Adrenal gland (tissue), 12 donors: ENCODE data around the gene IQCC. TPM values are rescaled to one million over a fixed set of nuclear protein-coding genes. Genes with fewer than 3 reads are reported as not detected.

Experiments used
- DNase-seq, 7 donors: peaks; one replicate each; pipeline ENCODE4 v3.0.0-alpha.2; 2019 to 2020
- H3K27ac ChIP-seq, 5 donors: fragments of 200-600 bp; sonication (generic) in 4 of 5; 1 replicate in 3 of 5; 2 replicates in 2 of 5; pipeline versions ENCODE4 v1.5.1 to v1.8.0; 2016 to 2020; ENCODE audit warnings: mild to moderate bottlenecking in 1 of 5
- H3K27me3 ChIP-seq: fragments of 200-600 bp; 2 replicates; pipeline ENCODE4 v1.8.0; 2021
- H3K36me3 ChIP-seq, 2 donors: fragments of 200-600 bp; replicated peaks in 1 of 2; 1 replicate in 1 of 2; 2 replicates in 1 of 2; pipeline versions ENCODE4 v1.5.1 to v1.8.0; 2018 to 2022
- H3K4me1 ChIP-seq, 2 donors: fragments of 200-600 bp; replicated peaks in 1 of 2; 1 replicate in 1 of 2; 2 replicates in 1 of 2; pipeline versions ENCODE4 v1.5.1 to v1.8.0; 2018 to 2021
- H3K4me3 ChIP-seq, 4 donors: fragments of 200-600 bp; sonication (generic) in 3 of 4; one replicate each; pipeline ENCODE4 v1.5.1; 2016 to 2018
- H3K9me3 ChIP-seq, 3 donors: fragments of 200-600 bp; sonication (generic) in 1 of 3; replicated peaks in 1 of 3; 1 replicate in 2 of 3; 2 replicates in 1 of 3; pipeline versions ENCODE4 v1.5.1 to v1.8.0; 2016 to 2021
- POLR2A ChIP-seq, 2 donors: fragments of 450-650 bp; IDR thresholded peaks; one replicate each; pipeline ENCODE4 v1.6.1; 2017; ENCODE audit warnings: antibody characterized with exemption in 2 of 2, mild to moderate bottlenecking in 2 of 2, moderate library complexity in 1 of 2
- WGBS, 4 donors: extraction: QIAGEN DNeasy Blood & Tissue Kit in 2 of 4; methylation state at CpG; one replicate each; pipeline versions ENCODE4 v1.1.5 to v1.1.7; 2013 to 2017; 5-methylcytosine and 5-hydroxymethylcytosine counted together
- intact Hi-C, 2 donors: fragments of 100-400 bp; cut with DNase I; formaldehyde crosslinking; loops; one replicate each; pipeline versions ENCODE4 v1.14.1 to v1.15.0; 2022 to 2023
- polyA plus RNA-seq, 3 donors: library from polyadenylated mRNA; stranded (reverse); fragments of 200-250 nt in 2 of 3; fragments of 350-450 nt in 1 of 3; fragmentation: Illumina TruSeq in 1 of 3; extraction: RNeasy Lipid Tissue Mini Kit (QIAGEN cat#74804) in 1 of 3; gene quantifications; one replicate each; pipeline ENCODE4 v1.2.3, GENCODE V29; 2013 to 2014
- total RNA-seq, 9 donors: library from RNA; depleted of rRNA in 4 of 9; stranded (reverse); fragments of >200 nt in 4 of 9; fragments of 120-200 nt in 1 of 9; fragmentation: NEBNext Ultra II Directional in 1 of 9; extraction: Animal tissue kit (Norgen Biotek cat#: 25700) in 1 of 9; gene quantifications; one replicate each; pipeline versions ENCODE4 v1.1.0 to v1.2.4, GENCODE V29; 2013 to 2023
- TF ChIP-seq, protein P1 (sequence below), 6 experiments: fragments of 450-650 bp in 4 of 6; fragments of 200-600 bp in 2 of 6; sonication (generic) in 1 of 6; IDR thresholded peaks; 1 replicate in 5 of 6; 2 replicates in 1 of 6; pipeline versions ENCODE4 v1.5.1 to v1.8.0; 2016 to 2021; ENCODE audit warnings: antibody characterized with exemption in 6 of 6, mild to moderate bottlenecking in 2 of 6, moderate library complexity in 1 of 6
- donor health status: healthy with polysubstance abuse.
- donor health status: Bipolar disorder and iron deficiency.
- donor health status: DM: yes; HTN: yes; CAD: no.
- donor health status: DM: no; HTN: no; CAD: no.
- donor health status: DM: no; HTN: no; CAD: no.
- donor health status: DM: yes; HTN: yes; CAD: no.

The IQCC gene
- total and polyA plus RNA-seq, 12 donors, result 1.5 to 3.9 (median 3.0) TPM

DNA sequence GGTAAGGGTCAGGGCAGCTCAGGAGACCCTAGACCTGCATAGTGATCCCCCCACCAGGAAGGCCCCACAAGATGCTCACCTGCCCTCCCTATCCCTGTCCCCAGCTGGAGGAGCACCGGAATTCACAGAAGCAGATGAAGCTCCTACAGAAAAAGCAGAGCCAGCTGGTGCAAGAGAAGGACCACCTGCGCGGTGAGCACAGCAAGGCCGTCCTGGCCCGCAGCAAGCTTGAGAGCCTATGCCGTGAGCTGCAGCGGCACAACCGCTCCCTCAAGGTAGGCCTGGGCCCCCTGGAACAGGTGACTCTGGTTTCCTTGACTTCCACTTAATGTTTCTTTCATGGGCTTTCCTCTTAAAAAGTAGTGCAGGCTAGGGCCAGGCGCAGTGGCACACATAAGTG is 17.6 kb upstream of the IQCC start:
- Histone ChIP-seq H3K4me3 (no peak overlapping the region), H3K27me3 (no peaks in the 10 kb centered on the region), H3K4me1 (peaks cover 0 to 12% of the 10 kb centered on the region in 2 donors), H3K9me3 (no peaks in the 10 kb centered on the region), H3K36me3 (peaks cover 3 to 98% of the 10 kb centered on the region in 2 donors), H3K27ac (no peak overlapping the region)
- intact Hi-C loops, result no loop called here
- WGBS, 4 donors, result 93 to 95% (median 95%) methylated on average over 3 to 9 of the region's 9 CpGs
- TF ChIP-seq, protein P1, sequence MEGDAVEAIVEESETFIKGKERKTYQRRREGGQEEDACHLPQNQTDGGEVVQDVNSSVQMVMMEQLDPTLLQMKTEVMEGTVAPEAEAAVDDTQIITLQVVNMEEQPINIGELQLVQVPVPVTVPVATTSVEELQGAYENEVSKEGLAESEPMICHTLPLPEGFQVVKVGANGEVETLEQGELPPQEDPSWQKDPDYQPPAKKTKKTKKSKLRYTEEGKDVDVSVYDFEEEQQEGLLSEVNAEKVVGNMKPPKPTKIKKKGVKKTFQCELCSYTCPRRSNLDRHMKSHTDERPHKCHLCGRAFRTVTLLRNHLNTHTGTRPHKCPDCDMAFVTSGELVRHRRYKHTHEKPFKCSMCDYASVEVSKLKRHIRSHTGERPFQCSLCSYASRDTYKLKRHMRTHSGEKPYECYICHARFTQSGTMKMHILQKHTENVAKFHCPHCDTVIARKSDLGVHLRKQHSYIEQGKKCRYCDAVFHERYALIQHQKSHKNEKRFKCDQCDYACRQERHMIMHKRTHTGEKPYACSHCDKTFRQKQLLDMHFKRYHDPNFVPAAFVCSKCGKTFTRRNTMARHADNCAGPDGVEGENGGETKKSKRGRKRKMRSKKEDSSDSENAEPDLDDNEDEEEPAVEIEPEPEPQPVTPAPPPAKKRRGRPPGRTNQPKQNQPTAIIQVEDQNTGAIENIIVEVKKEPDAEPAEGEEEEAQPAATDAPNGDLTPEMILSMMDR (IDR thresholded peaks at IDR 0.05), result no peak
- no peak for TF ChIP-seq POLR2A (IDR thresholded peaks at IDR 0.05)
- DNase-seq, result no peak

DNA sequence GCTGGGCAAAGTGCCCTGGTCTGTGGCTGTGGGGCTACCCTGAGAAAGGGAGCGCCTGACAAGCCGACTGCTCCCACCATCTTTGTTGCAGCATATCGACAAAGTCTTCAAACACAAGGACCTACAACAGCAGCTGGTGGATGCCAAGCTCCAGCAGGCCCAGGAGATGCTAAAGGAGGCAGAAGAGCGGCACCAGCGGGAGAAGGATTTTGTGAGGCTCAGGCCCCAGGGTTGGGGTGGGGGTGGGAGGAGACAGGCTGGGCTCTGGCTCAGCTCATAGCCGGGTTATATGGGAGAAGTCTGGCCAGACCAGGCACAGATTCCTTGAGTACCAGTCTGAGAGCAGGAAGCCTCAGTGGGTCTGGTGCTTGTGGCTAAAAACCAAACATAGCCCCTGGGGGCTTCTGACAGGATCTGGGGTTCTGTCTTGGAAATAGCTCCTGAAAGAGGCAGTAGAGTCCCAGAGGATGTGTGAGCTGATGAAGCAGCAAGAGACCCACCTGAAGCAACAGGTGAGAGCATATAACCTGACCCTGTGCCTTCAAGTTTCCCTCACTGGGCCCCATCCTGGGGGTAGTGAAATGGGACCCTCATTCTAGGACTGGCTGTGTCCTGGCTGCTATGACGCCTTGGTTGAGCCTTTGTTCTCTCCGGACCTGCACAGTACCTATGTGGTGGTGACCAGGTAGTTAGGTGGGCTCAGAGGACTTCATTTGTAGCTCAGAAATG is 13.1 kb upstream of the IQCC start:
- no peak overlapping the region for H3K27ac ChIP-seq
- TF ChIP-seq POLR2A (IDR thresholded peaks at IDR 0.05), result no peak
- TF ChIP-seq, protein P1 (IDR thresholded peaks at IDR 0.05), result no peak
- intact Hi-C loops, result no loop called here
- no peaks in the 10 kb centered on the region for H3K9me3 ChIP-seq
- H3K27me3 ChIP-seq, result no peaks in the 10 kb centered on the region
- peak in 1 of 7 donors; percentile 16 for DNase-seq
- no peak overlapping the region for H3K4me3 ChIP-seq
- peaks cover 3 to 100% of the 10 kb centered on the region in 2 donors for H3K36me3 ChIP-seq
- WGBS, 4 donors, result 84 to 98% (median 93%) methylated on average over 7 to 8 of the region's 8 CpGs
- peaks cover 12 to 18% of the 10 kb centered on the region in 2 donors for H3K4me1 ChIP-seq

DNA sequence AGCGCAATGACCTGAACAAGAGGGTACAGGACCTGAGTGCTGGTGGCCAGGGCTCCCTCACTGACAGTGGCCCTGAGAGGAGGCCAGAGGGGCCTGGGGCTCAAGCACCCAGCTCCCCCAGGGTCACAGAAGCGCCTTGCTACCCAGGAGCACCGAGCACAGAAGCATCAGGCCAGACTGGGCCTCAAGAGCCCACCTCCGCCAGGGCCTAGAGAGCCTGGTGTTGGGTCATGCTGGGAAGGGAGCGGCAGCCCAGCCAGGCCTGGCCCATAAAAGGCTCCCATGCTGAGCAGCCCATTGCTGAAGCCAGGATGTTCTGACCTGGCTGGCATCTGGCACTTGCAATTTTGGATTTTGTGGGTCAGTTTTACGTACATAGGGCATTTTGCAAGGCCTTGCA is 10.5 kb upstream of the IQCC start:
- H3K4me1 ChIP-seq, result peaks cover 18 to 33% of the 10 kb centered on the region in 2 donors
- H3K9me3 ChIP-seq, result no peaks in the 10 kb centered on the region
- H3K27me3 ChIP-seq, result no peaks in the 10 kb centered on the region
- WGBS, 4 donors, result 90 to 100% (median 95%) methylated on average over 1 to 6 of the region's 6 CpGs
- H3K4me3 ChIP-seq, result no peak overlapping the region
- H3K27ac ChIP-seq, result peak overlapping the region in 1 of 5 donors; percentile 49
- DNase-seq, result no peak
- intact Hi-C loops, result no loop called here
- TF ChIP-seq, protein P1 (IDR thresholded peaks at IDR 0.05), result no peak
- TF ChIP-seq POLR2A (IDR thresholded peaks at IDR 0.05), result no peak
- H3K36me3 ChIP-seq, result peaks cover 0 to 84% of the 10 kb centered on the region in 2 donors

DNA sequence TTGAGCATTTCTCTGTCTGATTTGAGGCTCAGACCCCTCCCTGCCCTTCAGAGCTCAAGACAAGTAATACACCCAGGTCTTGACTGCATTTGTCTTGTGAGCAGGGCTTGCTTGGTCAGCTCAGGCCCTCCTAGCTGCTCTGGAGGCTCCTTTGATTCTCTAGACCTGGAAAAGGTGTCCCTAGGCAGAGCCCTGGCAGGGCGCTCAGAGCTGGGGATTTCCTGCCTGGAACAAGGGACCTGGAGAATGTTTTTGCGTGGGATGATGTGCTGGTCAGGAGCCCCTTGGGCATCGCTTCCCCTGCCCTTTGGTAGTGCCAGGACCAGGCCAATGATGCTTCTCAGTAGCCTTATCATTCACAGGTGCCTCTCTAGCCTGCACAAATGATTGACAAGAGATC is 9.9 kb upstream of the IQCC start:
- H3K27me3 ChIP-seq, result no peaks in the 10 kb centered on the region
- H3K4me3 ChIP-seq, result no peak overlapping the region
- H3K4me1 ChIP-seq, result peaks cover 22 to 34% of the 10 kb centered on the region in 2 donors
- H3K9me3 ChIP-seq, result no peaks in the 10 kb centered on the region
- H3K36me3 ChIP-seq, result peaks cover 0 to 79% of the 10 kb centered on the region in 2 donors
- TF ChIP-seq POLR2A (IDR thresholded peaks at IDR 0.05), result no peak
- TF ChIP-seq, protein P1 (IDR thresholded peaks at IDR 0.05), result no peak
- intact Hi-C loops, result no loop called here
- 83 to 97% (median 88%) methylated on average over 1 to 3 of the region's 3 CpGs for WGBS, 4 donors
- peak overlapping the region in 3 of 5 donors; percentile 36 to 69 (median 49) for H3K27ac ChIP-seq
- no peak for DNase-seq
